Mammary epithelial cell (primary cell): ENCODE data around the gene FAM171A2.

ENCODE experiments used
- EZH2 ChIP-seq: IDR thresholded peaks from 2 replicates; pipeline ENCODE4 v1.6.1; 2012; ENCODE audit warnings: low read length, inconsistent platforms, borderline replicate concordance
- TF ChIP-seq, protein P1 (sequence below), 2 donors: IDR thresholded peaks in 1 of 2; conservative IDR thresholded peaks in 1 of 2; 2 replicates each; pipeline ENCODE4 v1.5.1; 2011 to 2012; ENCODE audit warnings: inconsistent platforms in 2 of 2, low read length in 2 of 2, mild to moderate bottlenecking in 2 of 2, control low read depth in 1 of 2, low read depth in 1 of 2; ENCODE audit not compliant: insufficient read depth in 1 of 2; ENCODE audit errors: extremely low read depth in 1 of 2

DNA sequence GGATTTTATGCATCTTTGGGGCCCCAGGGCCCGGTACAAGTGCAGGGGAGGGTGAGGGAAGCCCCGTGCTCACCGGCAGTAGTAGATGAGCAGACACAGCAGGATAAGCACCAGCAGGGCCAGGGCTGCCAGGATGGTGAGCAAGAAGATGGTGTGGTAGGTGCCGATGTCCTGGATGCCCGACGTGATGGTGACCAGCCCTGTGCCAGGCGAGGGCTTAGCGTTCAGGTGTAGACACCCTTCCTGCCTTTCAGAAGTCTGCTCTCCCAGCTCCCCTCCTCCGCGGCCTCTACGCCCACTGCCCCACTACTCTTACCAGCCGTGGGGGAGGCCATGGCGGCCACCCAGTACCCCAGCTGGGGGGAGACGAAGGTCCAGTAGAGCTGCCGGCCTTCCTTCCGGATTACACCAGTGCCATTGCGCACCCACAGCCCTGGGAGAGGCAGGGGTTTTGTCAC is 8.0 kb downstream of the FAM171A2 start:
- TF ChIP-seq, protein P1, sequence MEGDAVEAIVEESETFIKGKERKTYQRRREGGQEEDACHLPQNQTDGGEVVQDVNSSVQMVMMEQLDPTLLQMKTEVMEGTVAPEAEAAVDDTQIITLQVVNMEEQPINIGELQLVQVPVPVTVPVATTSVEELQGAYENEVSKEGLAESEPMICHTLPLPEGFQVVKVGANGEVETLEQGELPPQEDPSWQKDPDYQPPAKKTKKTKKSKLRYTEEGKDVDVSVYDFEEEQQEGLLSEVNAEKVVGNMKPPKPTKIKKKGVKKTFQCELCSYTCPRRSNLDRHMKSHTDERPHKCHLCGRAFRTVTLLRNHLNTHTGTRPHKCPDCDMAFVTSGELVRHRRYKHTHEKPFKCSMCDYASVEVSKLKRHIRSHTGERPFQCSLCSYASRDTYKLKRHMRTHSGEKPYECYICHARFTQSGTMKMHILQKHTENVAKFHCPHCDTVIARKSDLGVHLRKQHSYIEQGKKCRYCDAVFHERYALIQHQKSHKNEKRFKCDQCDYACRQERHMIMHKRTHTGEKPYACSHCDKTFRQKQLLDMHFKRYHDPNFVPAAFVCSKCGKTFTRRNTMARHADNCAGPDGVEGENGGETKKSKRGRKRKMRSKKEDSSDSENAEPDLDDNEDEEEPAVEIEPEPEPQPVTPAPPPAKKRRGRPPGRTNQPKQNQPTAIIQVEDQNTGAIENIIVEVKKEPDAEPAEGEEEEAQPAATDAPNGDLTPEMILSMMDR (conservative IDR thresholded peaks at IDR 0.05 in 1 of 2, IDR thresholded peaks at IDR 0.05 in 1 of 2; ENCODE audit: extremely low read depth in 1 of 2, insufficient read depth in 1 of 2, low read depth in 1 of 2, low read length in 2 of 2), result no peak
- no peak for TF ChIP-seq EZH2
